GM12878 (cell line): ENCODE data around the gene UBE2D3. TPM values are rescaled to one million over a fixed set of nuclear protein-coding genes. Genes with fewer than 3 reads are reported as not detected.
A peak's percentile ranks its signal among the peaks of the same experiment; 100 is the strongest.

ENCODE experiments used
- ATAC-seq: fragments of 200-7000 bp; cut with Tn5 transposase; 3 replicates; pipeline ENCODE4 v1.9.1; 2020; ENCODE audit warnings: mild to moderate bottlenecking, moderate library complexity
- BruUV-seq: library from RNA; stranded (reverse); fragments of 400-500 nt; replicated peaks from 2 replicates; lab custom pipeline; 2021; lab: Mats Ljungman, UMichigan
- CTCF ChIA-PET: fragments of 300-600 bp; sonication (Branson Sonifier 250); formaldehyde crosslinking; extraction: SDS; loops from one replicate; lab custom pipeline; 2021; ENCODE audit warnings: inconsistent platforms; lab: Yijun Ruan, JAX
- POLR2A ChIA-PET: fragments of 350-600 bp; formaldehyde crosslinking; extraction: SDS; loops from one replicate; lab custom pipeline; 2021; ENCODE audit warnings: inconsistent platforms; lab: Charles Lee
- RAD21 ChIA-PET: fragments of 300-600 bp; sonication (Branson Sonifier 250); formaldehyde crosslinking; loops from one replicate; lab custom pipeline; 2023; ENCODE audit warnings: antibody characterized with exemption; ENCODE audit not compliant: unreplicated experiment; lab: Charles Lee
- SMC1A ChIA-PET: fragments of 300-600 bp; sonication (Branson Sonifier 250); formaldehyde crosslinking; loops from one replicate; lab custom pipeline; 2023; ENCODE audit not compliant: unreplicated experiment, uncharacterized antibody; lab: Charles Lee
- DNase-seq: peaks from one replicate; pipeline ENCODE4 v3.0.0-alpha.2; 2011; ENCODE audit warnings: low read depth, low spot score
- FAIRE-seq: peaks from 3 replicates; lab custom pipeline; 2011; peaks lifted over from hg19 to GRCh38; lab: Jason Lieb, UNC
- H2AFZ ChIP-seq: 2 replicates; pipeline ENCODE4 v1.6.0; 2011; ENCODE audit warnings: low read depth, low read length, control low read depth; ENCODE audit not compliant: control insufficient read depth
- H3K27ac ChIP-seq: 2 replicates; pipeline ENCODE4 v1.5.1; 2011; ENCODE audit warnings: control low read depth; ENCODE audit not compliant: control insufficient read depth, insufficient read depth
- H3K27me3 ChIP-seq, 2 experiments: replicated peaks in 1 of 2; 2 replicates each; pipeline versions ENCODE4 v1.6.0 to v1.6.1; 2011; ENCODE audit warnings: low read length in 1 of 2; ENCODE audit not compliant: control insufficient read depth in 2 of 2, insufficient read depth in 2 of 2
- H3K36me3 ChIP-seq, 2 experiments: 2 replicates each; pipeline ENCODE4 v1.5.1; 2011; ENCODE audit warnings: low read length in 1 of 2; ENCODE audit not compliant: control insufficient read depth in 2 of 2, insufficient read depth in 2 of 2
- H3K4me1 ChIP-seq: 2 replicates; pipeline ENCODE4 v1.6.1; 2011; ENCODE audit warnings: mild to moderate bottlenecking, low read length, moderate library complexity, mixed read lengths; ENCODE audit not compliant: control insufficient read depth, insufficient read depth
- H3K4me2 ChIP-seq: 2 replicates; pipeline ENCODE4 v1.6.0; 2011; ENCODE audit warnings: control low read depth; ENCODE audit not compliant: control insufficient read depth, insufficient read depth
- H3K4me3 ChIP-seq: fragments of 200-600 bp; sonication (generic); 2 replicates; pipeline ENCODE4 v1.5.1; 2016
- H3K79me2 ChIP-seq: 2 replicates; pipeline ENCODE4 v1.6.0; 2011; ENCODE audit warnings: low read length; ENCODE audit not compliant: control insufficient read depth, insufficient read depth
- H3K9ac ChIP-seq: 2 replicates; pipeline ENCODE4 v1.8.0; 2011; ENCODE audit warnings: low read length, control low read depth, mixed read lengths; ENCODE audit not compliant: control insufficient read depth, insufficient read depth
- H3K9me3 ChIP-seq: replicated peaks from 3 replicates; pipeline ENCODE4 v1.5.1; 2011; ENCODE audit warnings: mild to moderate bottlenecking, low read length; ENCODE audit not compliant: control insufficient read depth, insufficient read depth
- H4K20me1 ChIP-seq: 2 replicates; pipeline ENCODE4 v1.6.0; 2011; ENCODE audit not compliant: control insufficient read depth, insufficient read depth
- NKRF ChIP-seq: fragments of 450-650 bp; conservative IDR thresholded peaks from 2 replicates; pipeline ENCODE4 v1.6.1; 2017; ENCODE audit warnings: mild to moderate bottlenecking, moderate library complexity
- SMAD1 ChIP-seq: fragments of 450-650 bp; IDR thresholded peaks from 2 replicates; pipeline ENCODE4 v1.6.1; 2018; ENCODE audit warnings: mild to moderate bottlenecking, low read depth; ENCODE audit not compliant: partially characterized antibody
- WGBS: methylation state at CpG from one replicate; pipeline ENCODE4 v1.1.6; 2016; ENCODE audit warnings: low lambda C conversion rate; ENCODE audit not compliant: insufficient replicate concordance, insufficient coverage; ENCODE audit errors: missing lambda C conversion rate; 5-methylcytosine and 5-hydroxymethylcytosine counted together
- in situ Hi-C: fragments of 300-500 bp; cut with MboI; formaldehyde crosslinking; loops from 9 replicates; pipeline ENCODE4 v1.14.3; 2018; ENCODE audit warnings: mixed read lengths
- intact Hi-C: fragments of 100-400 bp; cut with micrococcal nuclease; formaldehyde crosslinking; loops from one replicate; pipeline ENCODE4 v1.14.2; 2022; ENCODE audit not compliant: unreplicated experiment
- polyA plus RNA-seq, 11 experiments: library from polyadenylated mRNA; depleted of rRNA in 4 of 11; unstranded in 6 of 11; stranded (reverse) in 5 of 11; fragments of >200 nt; fragmentation: Nextera tagmentation in 4 of 11; fragmentation: Illumina TruSeq in 1 of 11; extraction: Ambion mirVana in 4 of 11; extraction: Trizol in 1 of 11; gene quantifications; 1 replicate in 1 of 11; 2 replicates in 10 of 11; pipeline versions ENCODE4 v1.2.1 to v1.2.3, GENCODE V29; 2011 to 2016; ENCODE audit warnings: inconsistent platforms in 2 of 11, missing spikeins in 2 of 11, low read depth in 1 of 11
- total RNA-seq, 4 experiments: library from RNA; depleted of rRNA in 3 of 4; stranded (reverse); fragments of >200 nt in 3 of 4; fragmentation: Illumina TruSeq in 1 of 4; extraction: Trizol in 1 of 4; gene quantifications; 2 replicates each; pipeline versions ENCODE4 v1.2.1 to v1.2.3, GENCODE V29; 2013 to 2021

UBE2D3 gene
- total and polyA plus RNA-seq, 10 of the 15 experiments (the other 5 are each of a cell fraction or from before 2014, with no cell fraction given): 162 to 572 (median 395) TPM

- no peak for FAIRE-seq
Measured at GRCh38 chr4:102824398-102824797, 3.0 kb downstream of the UBE2D3 start.

More at GRCh38 chr4:102824398-102824797, 3.0 kb downstream of the UBE2D3 start:
- peaks cover 4% of the 10 kb centered on the region; the same call in 1 of the 2 replicates for H3K4me1 ChIP-seq
- no peak for DNase-seq
- H3K9ac ChIP-seq: peak overlapping the region; percentile 100
- H4K20me1 ChIP-seq: peaks cover 2% of the 10 kb centered on the region; the same call in 1 of the 2 replicates
- peak overlapping the region; percentile 99 for H3K27ac ChIP-seq
- no peak for ATAC-seq
- H3K4me3 ChIP-seq: peak overlapping the region; percentile 89
- intact Hi-C loops: loop anchor here (10.0 kb wide), 1 partner anchor 480 kb away; the partner anchor contains the start of gene SLC39A8
- ChIA-PET SMC1A (interaction anchor here (1.0 to 8.9 kb wide), 8 partner anchors 8 to 183 kb away, joined by 4 to 91 read pairs (median 8); partner anchors contain the start of gene CISD2), CTCF (interaction anchor here (1.7 to 4.5 kb wide), 4 partner anchors 13 to 396 kb away, joined by 4 to 37 read pairs (median 6); partner anchors contain the start of gene CISD2), RAD21 (interaction anchor here (1.6 to 10.1 kb wide), 5 partner anchors 12 to 138 kb away, joined by 3 to 139 read pairs (median 14); partner anchors contain the start of gene CISD2), POLR2A (interaction anchor here (1.1 to 11.7 kb wide), 4 partner anchors 10 to 63 kb away, joined by 4 to 164 read pairs (median 64); partner anchors contain the start of genes CISD2 and MANBA)
- no TSS peak for BruUV-seq
- H3K27me3 ChIP-seq: no peaks in the 10 kb centered on the region
- H3K36me3 ChIP-seq: peaks cover 0 to 5% of the 10 kb centered on the region in 2 experiments; a peak in 1 of 4 replicates
- H3K79me2 ChIP-seq: peaks cover 89% of the 10 kb centered on the region
- no peaks in the 10 kb centered on the region for H3K9me3 ChIP-seq
- no peak overlapping the region for H2AFZ ChIP-seq
- TF ChIP-seq NKRF: 0 out of 2 replicates have a peak, but pooled peaks have one; percentile 25
- no peak for TF ChIP-seq SMAD1
- TF ChIP-seq, all 136 proteins: peak for 1
- H3K4me2 ChIP-seq: peak overlapping the region; percentile 92
- WGBS: 2% methylated on average over 2 of the region's 2 CpGs
- in situ Hi-C loops: loop anchor here (25.0 kb wide), 1 partner anchor 188 kb away; the partner anchor contains the start of gene SLC9B1
